RWPE1 (cell line): ENCODE data around the gene NTSR1.

ENCODE experiments used
- CTCF ChIA-PET: fragments of 350-600 bp; sonication (Branson Sonifier 250); formaldehyde crosslinking; extraction: SDS; loops from one replicate; lab custom pipeline; 2021; lab: Yijun Ruan, JAX
- POLR2A ChIA-PET: fragments of 400-600 bp; formaldehyde crosslinking; extraction: SDS; loops from one replicate; lab custom pipeline; 2020; ENCODE audit warnings: antibody characterized with exemption; ENCODE audit not compliant: low non-redundant PET; lab: Yijun Ruan, JAX
- DNase-seq: peaks from one replicate; pipeline ENCODE4 v3.0.0; 2012; ENCODE audit warnings: low spot score
- H3K27ac ChIP-seq: fragments of 450-650 bp; 2 replicates; pipeline ENCODE4 v1.5.1; 2017
- CTCF ChIP-seq: fragments of 450-650 bp; conservative IDR thresholded peaks from 2 replicates; pipeline ENCODE4 v1.5.1; 2017; ENCODE audit warnings: low read depth, mild to moderate bottlenecking

The NTSR1 gene

GRCh38 chr20:62806383-62807050, 97.9 kb downstream of the NTSR1 start:
- DNase-seq: no peak
- peak overlapping the region; percentile 97 for H3K27ac ChIP-seq
- CTCF ChIA-PET: interaction anchor here (1.0 kb wide), 1 partner anchor 90 kb away, joined by 3 read pairs; no protein-coding TSS in a partner anchor
- no peak for TF ChIP-seq CTCF
- POLR2A ChIA-PET: no interaction called here

- DNase-seq: no peak
- H3K27ac ChIP-seq: peak overlapping the region; percentile 97
- ChIA-PET POLR2A (no interaction called here), CTCF (interaction anchor here (0.5 to 2.8 kb wide), 28 partner anchors 10 to 1187 kb away, joined by 3 to 35 read pairs (median 4); partner anchors contain the start of gene MRGBP)
- TF ChIP-seq CTCF: no peak
Measured at GRCh38 chr20:62807444-62808210, 99.0 kb downstream of the NTSR1 start.

- peak overlapping the region; percentile 97 for H3K27ac ChIP-seq
- POLR2A ChIA-PET: no interaction called here
Measured at GRCh38 chr20:62808211-62808865, 99.7 kb downstream of the NTSR1 start.

GRCh38 chr20:62809530-62810428, 101.1 kb downstream of the NTSR1 start:
- TF ChIP-seq CTCF: no peak
- peak overlapping the region; percentile 23 for H3K27ac ChIP-seq
- POLR2A ChIA-PET: no interaction called here

More at GRCh38 chr20:62808211-62808865, 99.7 kb downstream of the NTSR1 start:
- DNase-seq: peak; percentile 84
- peak; percentile 99 for TF ChIP-seq CTCF
- CTCF ChIA-PET: interaction anchor here (0.5 to 2.8 kb wide), 38 partner anchors 11 to 1186 kb away, joined by 3 to 35 read pairs (median 4); partner anchors contain the start of gene MRGBP

GRCh38 chr20:62811320-62811719, 102.7 kb downstream of the NTSR1 start:
- DNase-seq: no peak
- POLR2A ChIA-PET: no interaction called here
- CTCF ChIA-PET: interaction anchor here (0.6 to 1.5 kb wide), 3 partner anchors 11 to 103 kb away, joined by 3 to 6 read pairs (median 3); no protein-coding TSS in a partner anchor
- TF ChIP-seq CTCF: no peak
- peak overlapping the region; percentile 23 for H3K27ac ChIP-seq

More at GRCh38 chr20:62809530-62810428, 101.1 kb downstream of the NTSR1 start:
- no peak for DNase-seq
- CTCF ChIA-PET: interaction anchor here (0.5 to 2.8 kb wide), 11 partner anchors 9 to 400 kb away, joined by 3 to 14 read pairs (median 4); no protein-coding TSS in a partner anchor
